GM12878 (cell line): ENCODE data around the gene ALG8. TPM values are rescaled to one million over a fixed set of nuclear protein-coding genes. Genes with fewer than 3 reads are reported as not detected.

Experiments used
- BMI1 ChIP-seq: fragments of 450-650 bp; IDR thresholded peaks from 2 replicates; pipeline ENCODE4 v1.6.1; 2016; ENCODE audit warnings: mild to moderate bottlenecking, moderate library complexity, borderline replicate concordance
- EGR1 ChIP-seq, 2 experiments: IDR thresholded peaks; 1 replicate in 1 of 2; 2 replicates in 1 of 2; pipeline ENCODE4 v1.6.1; 2011 to 2012; ENCODE audit warnings: low read depth in 2 of 2, low read length in 2 of 2, borderline replicate concordance in 1 of 2, mild to moderate bottlenecking in 1 of 2, moderate library complexity in 1 of 2
- GABPA ChIP-seq: IDR thresholded peaks from 2 replicates; pipeline ENCODE4 v1.6.1; 2014; ENCODE audit warnings: antibody characterized with exemption, low read depth, mild to moderate bottlenecking, inconsistent platforms
- MYC ChIP-seq: IDR thresholded peaks from 2 replicates; pipeline ENCODE4 v1.6.1; 2011; ENCODE audit warnings: mild to moderate bottlenecking, low read length, moderate library complexity, inconsistent platforms; ENCODE audit not compliant: insufficient read depth, insufficient replicate concordance, insufficient read length, severe bottlenecking
- ZNF207 ChIP-seq: fragments of 450-650 bp; IDR thresholded peaks from 2 replicates; pipeline ENCODE4 v1.6.1; 2014; ENCODE audit warnings: antibody characterized with exemption, mild to moderate bottlenecking, borderline replicate concordance
- polyA plus RNA-seq, 11 experiments: library from polyadenylated mRNA; depleted of rRNA in 4 of 11; unstranded in 6 of 11; stranded (reverse) in 5 of 11; fragments of >200 nt; fragmentation: Nextera tagmentation in 4 of 11; fragmentation: Illumina TruSeq in 1 of 11; extraction: Ambion mirVana in 4 of 11; extraction: Trizol in 1 of 11; gene quantifications; 1 replicate in 1 of 11; 2 replicates in 10 of 11; pipeline versions ENCODE4 v1.2.1 to v1.2.3, GENCODE V29; 2011 to 2016; ENCODE audit warnings: inconsistent platforms in 2 of 11, missing spikeins in 2 of 11, low read depth in 1 of 11
- total RNA-seq, 4 experiments: library from RNA; depleted of rRNA in 3 of 4; stranded (reverse); fragments of >200 nt in 3 of 4; fragmentation: Illumina TruSeq in 1 of 4; extraction: Trizol in 1 of 4; gene quantifications; 2 replicates each; pipeline versions ENCODE4 v1.2.1 to v1.2.3, GENCODE V29; 2013 to 2021
- TF ChIP-seq, protein P1 (sequence below): fragments of 450-650 bp; IDR thresholded peaks from 2 replicates; pipeline ENCODE4 v1.6.1; 2017; ENCODE audit warnings: mild to moderate bottlenecking, moderate library complexity
- TF ChIP-seq, protein P2 (sequence below): fragments of 450-650 bp; IDR thresholded peaks from 2 replicates; pipeline ENCODE4 v1.6.1; 2018; ENCODE audit warnings: mild to moderate bottlenecking, low read depth, moderate library complexity; ENCODE audit not compliant: partially characterized antibody

ALG8 gene
- total and polyA plus RNA-seq, 10 of the 15 experiments (the other 5 are each of a cell fraction or from before 2014, with no cell fraction given): 45.7 to 105 (median 68.4) TPM

DNA sequence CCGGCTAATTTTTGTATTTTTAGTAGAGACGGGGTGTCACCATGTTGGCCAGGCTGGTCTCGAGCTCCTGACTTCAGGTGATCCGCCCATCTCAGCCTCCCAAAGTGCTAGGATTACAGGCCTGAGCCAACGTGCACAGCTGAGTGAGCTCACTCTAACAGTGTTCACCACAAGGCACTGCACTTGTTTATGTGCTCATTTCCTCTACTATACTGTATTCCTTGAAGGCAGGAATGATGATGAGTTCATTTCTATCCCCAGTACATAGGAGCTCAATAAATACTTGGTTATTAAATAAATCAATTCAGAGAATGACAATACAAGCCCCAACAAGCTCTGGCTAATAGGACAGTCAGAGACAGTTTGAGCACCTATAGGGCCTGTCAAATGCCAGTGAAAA lies 29.1 kb downstream of the ALG8 start (continued):
- TF ChIP-seq, protein P1, sequence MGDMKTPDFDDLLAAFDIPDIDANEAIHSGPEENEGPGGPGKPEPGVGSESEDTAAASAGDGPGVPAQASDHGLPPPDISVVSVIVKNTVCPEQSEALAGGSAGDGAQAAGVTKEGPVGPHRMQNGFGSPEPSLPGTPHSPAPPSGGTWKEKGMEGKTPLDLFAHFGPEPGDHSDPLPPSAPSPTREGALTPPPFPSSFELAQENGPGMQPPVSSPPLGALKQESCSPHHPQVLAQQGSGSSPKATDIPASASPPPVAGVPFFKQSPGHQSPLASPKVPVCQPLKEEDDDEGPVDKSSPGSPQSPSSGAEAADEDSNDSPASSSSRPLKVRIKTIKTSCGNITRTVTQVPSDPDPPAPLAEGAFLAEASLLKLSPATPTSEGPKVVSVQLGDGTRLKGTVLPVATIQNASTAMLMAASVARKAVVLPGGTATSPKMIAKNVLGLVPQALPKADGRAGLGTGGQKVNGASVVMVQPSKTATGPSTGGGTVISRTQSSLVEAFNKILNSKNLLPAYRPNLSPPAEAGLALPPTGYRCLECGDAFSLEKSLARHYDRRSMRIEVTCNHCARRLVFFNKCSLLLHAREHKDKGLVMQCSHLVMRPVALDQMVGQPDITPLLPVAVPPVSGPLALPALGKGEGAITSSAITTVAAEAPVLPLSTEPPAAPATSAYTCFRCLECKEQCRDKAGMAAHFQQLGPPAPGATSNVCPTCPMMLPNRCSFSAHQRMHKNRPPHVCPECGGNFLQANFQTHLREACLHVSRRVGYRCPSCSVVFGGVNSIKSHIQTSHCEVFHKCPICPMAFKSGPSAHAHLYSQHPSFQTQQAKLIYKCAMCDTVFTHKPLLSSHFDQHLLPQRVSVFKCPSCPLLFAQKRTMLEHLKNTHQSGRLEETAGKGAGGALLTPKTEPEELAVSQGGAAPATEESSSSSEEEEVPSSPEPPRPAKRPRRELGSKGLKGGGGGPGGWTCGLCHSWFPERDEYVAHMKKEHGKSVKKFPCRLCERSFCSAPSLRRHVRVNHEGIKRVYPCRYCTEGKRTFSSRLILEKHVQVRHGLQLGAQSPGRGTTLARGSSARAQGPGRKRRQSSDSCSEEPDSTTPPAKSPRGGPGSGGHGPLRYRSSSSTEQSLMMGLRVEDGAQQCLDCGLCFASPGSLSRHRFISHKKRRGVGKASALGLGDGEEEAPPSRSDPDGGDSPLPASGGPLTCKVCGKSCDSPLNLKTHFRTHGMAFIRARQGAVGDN: no peak
- TF ChIP-seq BMI1 (no peak), MYC (no peak), ZNF207 (no peak), EGR1 (IDR thresholded peaks at IDR 0.05; ENCODE audit: borderline replicate concordance in 1 of 2, low read depth in 2 of 2, low read length in 2 of 2) (no peak), GABPA (no peak)
- TF ChIP-seq, protein P2, sequence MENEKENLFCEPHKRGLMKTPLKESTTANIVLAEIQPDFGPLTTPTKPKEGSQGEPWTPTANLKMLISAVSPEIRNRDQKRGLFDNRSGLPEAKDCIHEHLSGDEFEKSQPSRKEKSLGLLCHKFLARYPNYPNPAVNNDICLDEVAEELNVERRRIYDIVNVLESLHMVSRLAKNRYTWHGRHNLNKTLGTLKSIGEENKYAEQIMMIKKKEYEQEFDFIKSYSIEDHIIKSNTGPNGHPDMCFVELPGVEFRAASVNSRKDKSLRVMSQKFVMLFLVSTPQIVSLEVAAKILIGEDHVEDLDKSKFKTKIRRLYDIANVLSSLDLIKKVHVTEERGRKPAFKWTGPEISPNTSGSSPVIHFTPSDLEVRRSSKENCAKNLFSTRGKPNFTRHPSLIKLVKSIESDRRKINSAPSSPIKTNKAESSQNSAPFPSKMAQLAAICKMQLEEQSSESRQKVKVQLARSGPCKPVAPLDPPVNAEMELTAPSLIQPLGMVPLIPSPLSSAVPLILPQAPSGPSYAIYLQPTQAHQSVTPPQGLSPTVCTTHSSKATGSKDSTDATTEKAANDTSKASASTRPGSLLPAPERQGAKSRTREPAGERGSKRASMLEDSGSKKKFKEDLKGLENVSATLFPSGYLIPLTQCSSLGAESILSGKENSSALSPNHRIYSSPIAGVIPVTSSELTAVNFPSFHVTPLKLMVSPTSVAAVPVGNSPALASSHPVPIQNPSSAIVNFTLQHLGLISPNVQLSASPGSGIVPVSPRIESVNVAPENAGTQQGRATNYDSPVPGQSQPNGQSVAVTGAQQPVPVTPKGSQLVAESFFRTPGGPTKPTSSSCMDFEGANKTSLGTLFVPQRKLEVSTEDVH: no peak
